ENCODE results near the gene PYGO1. TPM values are rescaled to one million over a fixed set of nuclear protein-coding genes. Genes with fewer than 3 reads are reported as not detected.

The PYGO1 gene
- total and polyA plus RNA-seq, 2 of the 8 experiments (the other 6 are each of a cell fraction or from before 2014, with no cell fraction given): 0.50 to 1.1 TPM

DNA sequence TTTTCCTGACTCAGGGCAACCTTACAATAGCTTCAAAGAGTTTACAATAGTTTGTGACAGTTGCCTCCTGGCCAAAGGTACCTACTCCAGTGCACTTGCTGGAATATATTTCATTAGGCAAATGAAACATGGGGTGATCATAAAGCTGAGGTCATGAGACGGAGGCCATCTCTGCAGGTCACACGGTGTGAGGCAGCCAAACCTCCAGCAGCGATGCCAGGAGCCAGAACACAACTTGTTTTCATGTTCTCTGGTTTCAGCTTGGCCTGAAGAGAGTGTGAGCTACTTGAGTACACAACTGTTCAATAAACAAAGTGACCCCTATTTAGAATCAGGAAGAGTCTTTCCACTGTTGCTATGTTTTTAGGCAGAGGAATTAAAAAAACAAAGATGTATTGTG lies 42.7 kb upstream of the PYGO1 start:
- no peak overlapping the region for H3K23ac ChIP-seq (ENCODE audit: insufficient read length)
- no peak overlapping the region for H3K18ac ChIP-seq (ENCODE audit: extremely low read depth, low read length)
- H3K14ac ChIP-seq (ENCODE audit: insufficient read length): no peak overlapping the region
- H3K4me1 ChIP-seq (replicated peaks in 1 of 4; ENCODE audit: control insufficient read depth in 3 of 4, insufficient read depth in 4 of 4, low read length in 3 of 4): no peaks in the 10 kb centered on the region
- no peaks in the 10 kb centered on the region for H3K79me1 ChIP-seq (ENCODE audit: low read depth, low read length)
- no peak overlapping the region for H3K27ac ChIP-seq (ENCODE audit: low read depth, low read length)
- DNase-seq (ENCODE audit: low read depth in 1 of 2, low spot score in 2 of 2) (no peak), FAIRE-seq (no peak)
- H3K36me3 ChIP-seq (ENCODE audit: control insufficient read depth in 2 of 4, insufficient read depth in 4 of 4, low read length in 3 of 4): no peaks in the 10 kb centered on the region
- H3K4me2 ChIP-seq (ENCODE audit: insufficient read depth in 1 of 2, low read depth in 2 of 2, low read length in 2 of 2): no peak overlapping the region
- 85% methylated on average over 3 of the region's 3 CpGs; no CpG with 5 or more reads in 1 of the 2 experiments for WGBS, 2 experiments (ENCODE audit: extremely low coverage in 1 of 2, insufficient coverage in 1 of 2, insufficient read length in 1 of 2, insufficient replicate concordance in 2 of 2, low coverage in 1 of 2, low lambda C conversion rate in 2 of 2, missing lambda C conversion rate in 1 of 2)
- H3K79me2 ChIP-seq (ENCODE audit: control insufficient read depth in 1 of 2, insufficient read depth in 2 of 2, low read length in 2 of 2): no peaks in the 10 kb centered on the region
- no peak overlapping the region for H2BK12ac ChIP-seq (ENCODE audit: low read depth, low read length)
- no peak overlapping the region for H4K91ac ChIP-seq (replicated peaks; ENCODE audit: insufficient read length, low read length)
- H3K4ac ChIP-seq (replicated peaks; ENCODE audit: insufficient read length, low read depth, low read length): no peak overlapping the region
- H4K8ac ChIP-seq (ENCODE audit: extremely low read depth, insufficient read depth, low read length): no peak overlapping the region
- no peak overlapping the region for H2BK20ac ChIP-seq (ENCODE audit: low read length)
- H2AK5ac ChIP-seq (ENCODE audit: low read depth, low read length): no peak overlapping the region
- ChIA-PET CTCF (ENCODE audit: partially characterized antibody) (interaction anchor here (0.8 to 2.0 kb wide), 4 partner anchors 9 to 117 kb away, joined by 3 to 4 read pairs (median 3); no protein-coding TSS in a partner anchor), POLR2A (ENCODE audit: partially characterized antibody) (no interaction called here)
- no peak overlapping the region for H4K5ac ChIP-seq (ENCODE audit: insufficient read length, low read depth, low read length)
- H2BK15ac ChIP-seq (ENCODE audit: low read length): no peak overlapping the region
- no peak overlapping the region for H3K4me3 ChIP-seq (ENCODE audit: extremely low read depth in 1 of 4, insufficient read depth in 2 of 4, low read depth in 3 of 4, low read length in 4 of 4)
- no peak overlapping the region for H3K56ac ChIP-seq (replicated peaks; ENCODE audit: insufficient read length, low read depth, low read length)
- H2AFZ ChIP-seq (ENCODE audit: low read length): no peak overlapping the region
- H3K27me3 ChIP-seq (replicated peaks in 1 of 4; ENCODE audit: control insufficient read depth in 3 of 4, extremely low read depth in 1 of 4, insufficient read depth in 3 of 4, low read length in 3 of 4): no peaks in the 10 kb centered on the region
- no peak overlapping the region for H2BK5ac ChIP-seq (ENCODE audit: low read depth, low read length)
- H3K9ac ChIP-seq (replicated peaks in 1 of 4; ENCODE audit: extremely low read depth in 1 of 4, low read depth in 3 of 4, low read length in 3 of 4): no peak overlapping the region
- no peak overlapping the region for H2BK120ac ChIP-seq (replicated peaks; ENCODE audit: low read depth, low read length)
- H4K20me1 ChIP-seq (replicated peaks in 1 of 2; ENCODE audit: control insufficient read depth in 1 of 2, insufficient read depth in 2 of 2, low read length in 2 of 2): no peaks in the 10 kb centered on the region
- no peaks in the 10 kb centered on the region for H3K9me3 ChIP-seq (ENCODE audit: insufficient read depth in 2 of 2, low read depth in 1 of 2, low read length in 1 of 2)
- H3K23me2 ChIP-seq (ENCODE audit: low read depth, low read length): no peaks in the 10 kb centered on the region
- TF ChIP-seq YY1 (IDR thresholded peaks at IDR 0.05; ENCODE audit: low read depth, low read length) (no peak), TAF7 (optimal IDR thresholded peaks at IDR 0.05; ENCODE audit: borderline replicate concordance, low read depth, low read length) (no peak), RFX5 (IDR thresholded peaks at IDR 0.05; ENCODE audit: borderline replicate concordance, low read depth, low read length) (no peak), FOSL1 (IDR thresholded peaks at IDR 0.05; ENCODE audit: insufficient read depth, low read depth, low read length) (no peak), GABPA (IDR thresholded peaks at IDR 0.05; ENCODE audit: borderline replicate concordance, insufficient read depth, low read length) (no peak), SP4 (IDR thresholded peaks at IDR 0.05; ENCODE audit: low read length) (no peak), SIX5 (IDR thresholded peaks at IDR 0.05; ENCODE audit: low read depth, low read length) (no peak), BRCA1 (IDR thresholded peaks at IDR 0.05; ENCODE audit: low read depth, low read length) (no peak), TAF1 (IDR thresholded peaks at IDR 0.05; ENCODE audit: low read depth, low read length) (no peak), CEBPB (IDR thresholded peaks at IDR 0.05; ENCODE audit: low read depth, low read length) (no peak), HDAC6 (IDR thresholded peaks at IDR 0.05; ENCODE audit: low read depth, low read length) (no peak), ASH2L (IDR thresholded peaks at IDR 0.05; ENCODE audit: low read length) (no peak), NRF1 (IDR thresholded peaks at IDR 0.05; ENCODE audit: low read depth, low read length) (no peak)
- TF ChIP-seq, protein P1, sequence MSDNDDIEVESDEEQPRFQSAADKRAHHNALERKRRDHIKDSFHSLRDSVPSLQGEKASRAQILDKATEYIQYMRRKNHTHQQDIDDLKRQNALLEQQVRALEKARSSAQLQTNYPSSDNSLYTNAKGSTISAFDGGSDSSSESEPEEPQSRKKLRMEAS (IDR thresholded peaks at IDR 0.05): no peak
- TF ChIP-seq, protein P2, sequence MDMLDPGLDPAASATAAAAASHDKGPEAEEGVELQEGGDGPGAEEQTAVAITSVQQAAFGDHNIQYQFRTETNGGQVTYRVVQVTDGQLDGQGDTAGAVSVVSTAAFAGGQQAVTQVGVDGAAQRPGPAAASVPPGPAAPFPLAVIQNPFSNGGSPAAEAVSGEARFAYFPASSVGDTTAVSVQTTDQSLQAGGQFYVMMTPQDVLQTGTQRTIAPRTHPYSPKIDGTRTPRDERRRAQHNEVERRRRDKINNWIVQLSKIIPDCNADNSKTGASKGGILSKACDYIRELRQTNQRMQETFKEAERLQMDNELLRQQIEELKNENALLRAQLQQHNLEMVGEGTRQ (IDR thresholded peaks at IDR 0.05; ENCODE audit: low read length): no peak
